Measurements from ENCODE around the gene OGFOD3.

DNA sequence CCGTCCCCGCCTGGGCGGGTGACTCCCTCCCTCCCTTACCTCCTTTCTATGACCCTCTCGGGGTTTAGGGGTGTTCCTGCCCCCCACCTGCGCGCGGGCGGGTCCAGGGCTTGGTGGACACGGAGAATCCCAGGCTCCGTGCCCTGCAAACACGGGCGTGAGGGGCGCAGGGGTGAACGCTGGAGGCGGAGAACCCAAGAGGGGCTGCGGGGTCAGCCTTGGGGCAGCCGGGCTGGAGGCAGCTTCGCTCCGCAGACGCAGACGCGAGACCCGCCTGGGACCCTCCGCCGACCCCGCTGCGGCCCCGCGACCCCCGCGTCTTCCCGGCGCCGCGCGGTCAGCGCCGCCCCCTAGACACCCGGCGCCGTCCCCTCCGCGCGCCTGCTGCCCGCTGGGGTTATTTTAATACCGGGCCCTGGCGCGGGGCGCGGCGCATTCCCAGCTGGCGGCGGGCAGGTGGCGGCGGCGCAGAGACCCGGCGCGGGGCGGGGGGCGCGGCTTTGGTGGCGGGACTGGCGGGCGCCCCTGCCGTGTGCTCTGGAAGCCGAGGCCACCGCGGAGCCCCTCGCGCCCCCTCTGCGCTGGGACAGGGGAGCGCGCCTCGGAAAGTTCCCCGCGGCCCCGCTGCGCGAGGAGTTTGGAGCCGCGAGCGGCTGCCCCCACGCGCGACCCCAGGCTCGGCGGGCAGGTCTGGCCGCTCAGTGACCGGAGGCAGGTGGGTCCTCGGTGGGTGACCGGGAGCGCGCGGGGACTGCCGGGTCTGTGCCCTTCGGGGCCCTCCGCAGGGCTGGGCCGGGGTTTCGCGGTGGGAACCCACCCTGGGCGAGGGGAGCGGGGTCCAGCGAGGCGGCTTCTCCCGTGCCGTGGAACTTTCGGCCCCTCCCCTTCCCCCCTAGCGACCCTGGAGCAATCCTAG lies 46.8 kb downstream of the OGFOD3 start, which contains the start of gene UTS2R:
- TF ChIP-seq, protein P1, sequence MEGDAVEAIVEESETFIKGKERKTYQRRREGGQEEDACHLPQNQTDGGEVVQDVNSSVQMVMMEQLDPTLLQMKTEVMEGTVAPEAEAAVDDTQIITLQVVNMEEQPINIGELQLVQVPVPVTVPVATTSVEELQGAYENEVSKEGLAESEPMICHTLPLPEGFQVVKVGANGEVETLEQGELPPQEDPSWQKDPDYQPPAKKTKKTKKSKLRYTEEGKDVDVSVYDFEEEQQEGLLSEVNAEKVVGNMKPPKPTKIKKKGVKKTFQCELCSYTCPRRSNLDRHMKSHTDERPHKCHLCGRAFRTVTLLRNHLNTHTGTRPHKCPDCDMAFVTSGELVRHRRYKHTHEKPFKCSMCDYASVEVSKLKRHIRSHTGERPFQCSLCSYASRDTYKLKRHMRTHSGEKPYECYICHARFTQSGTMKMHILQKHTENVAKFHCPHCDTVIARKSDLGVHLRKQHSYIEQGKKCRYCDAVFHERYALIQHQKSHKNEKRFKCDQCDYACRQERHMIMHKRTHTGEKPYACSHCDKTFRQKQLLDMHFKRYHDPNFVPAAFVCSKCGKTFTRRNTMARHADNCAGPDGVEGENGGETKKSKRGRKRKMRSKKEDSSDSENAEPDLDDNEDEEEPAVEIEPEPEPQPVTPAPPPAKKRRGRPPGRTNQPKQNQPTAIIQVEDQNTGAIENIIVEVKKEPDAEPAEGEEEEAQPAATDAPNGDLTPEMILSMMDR (IDR thresholded peaks at IDR 0.05), result no peak
- TF ChIP-seq POLR2A (IDR thresholded peaks at IDR 0.05) (no peak), POLR2AphosphoS5 (IDR thresholded peaks at IDR 0.05; ENCODE audit: insufficient read depth in 1 of 2, low read depth in 1 of 2) (no peak)

Data from vagina (tissue), 2 donors.